Stimulated activated CD4-positive, alpha-beta T cell treated with anti-CD3 and anti-CD28 coated beads, Interleukin-2, amount 100 ng/mL, for 24 hours (primary cell): ENCODE data around the gene AUTS2.
A peak's percentile ranks its signal among the peaks of the same experiment; 100 is the strongest.

Experiments used
- DNase-seq, 2 donors: peaks; one replicate each; pipeline ENCODE4 v3.0.0-alpha.2; 2020

Gene AUTS2

DNA sequence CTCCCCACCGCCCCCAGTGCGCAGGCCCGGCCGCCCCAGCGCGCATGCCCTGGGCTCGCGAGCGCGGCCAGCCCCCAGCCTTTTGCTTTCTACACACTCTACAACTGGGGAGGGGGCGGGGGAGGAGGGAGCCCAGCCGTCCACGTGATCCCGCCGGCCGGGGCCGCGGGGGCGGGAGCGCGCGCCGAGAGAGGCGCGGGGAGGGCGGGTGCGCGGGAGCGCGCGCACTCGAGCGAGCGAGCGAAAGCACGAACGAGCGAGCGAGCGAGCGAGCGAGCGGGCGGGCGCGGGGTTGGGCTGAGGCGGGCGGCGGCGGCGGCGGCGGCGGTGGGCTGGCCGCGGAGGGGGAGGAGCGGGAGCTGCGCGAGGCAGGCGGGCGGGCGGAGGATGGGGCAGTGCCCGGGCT, at the start of gene AUTS2:
Gene AUTS2, plus strand, starts transcription at position 395 of the 406 bp plus-strand sequence. CDS start 1,179 bp downstream, outside the sequence.
- peak; percentile 32 to 56 for DNase-seq

DNA sequence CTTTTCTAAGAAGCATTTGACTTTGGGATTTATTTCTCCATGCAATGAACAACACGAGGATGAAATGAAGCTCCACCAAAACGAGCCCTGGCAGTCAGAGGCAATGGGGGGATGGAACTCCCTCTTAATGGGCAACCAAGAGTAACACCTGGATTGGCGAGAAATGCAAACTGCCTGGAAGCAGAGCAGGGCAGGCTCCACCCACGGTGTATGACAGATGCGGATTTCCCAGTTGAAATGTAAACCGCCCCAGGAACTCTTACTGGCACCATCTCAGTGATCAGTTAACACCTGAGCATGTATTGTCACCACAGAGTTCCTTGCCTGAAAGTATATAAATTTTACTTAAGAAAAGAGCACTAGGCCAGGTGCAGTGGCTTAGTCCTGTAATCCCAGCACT, 47.3 kb upstream of the AUTS2 start:
- DNase-seq, result no peak

DNA sequence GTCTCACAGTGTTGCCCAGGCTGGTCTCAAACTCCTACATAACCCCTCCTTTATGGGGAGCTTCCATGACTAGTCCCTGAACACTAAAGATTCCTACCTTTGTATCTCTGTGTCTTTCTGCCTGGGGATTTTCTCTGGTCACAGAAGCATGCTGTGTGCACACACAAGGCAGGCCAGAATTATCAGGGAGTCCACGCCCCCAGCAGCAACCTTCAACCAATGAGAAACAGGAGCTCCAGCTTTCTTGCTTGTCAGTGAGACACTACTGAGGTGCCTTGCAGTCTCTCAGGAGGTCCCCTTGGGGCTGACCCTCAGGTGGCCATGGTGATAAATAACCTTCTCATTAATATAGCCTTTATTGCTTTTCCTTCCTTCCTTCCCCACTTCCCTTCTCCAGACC, 45.1 kb upstream of the AUTS2 start:
- DNase-seq, result no peak

DNA sequence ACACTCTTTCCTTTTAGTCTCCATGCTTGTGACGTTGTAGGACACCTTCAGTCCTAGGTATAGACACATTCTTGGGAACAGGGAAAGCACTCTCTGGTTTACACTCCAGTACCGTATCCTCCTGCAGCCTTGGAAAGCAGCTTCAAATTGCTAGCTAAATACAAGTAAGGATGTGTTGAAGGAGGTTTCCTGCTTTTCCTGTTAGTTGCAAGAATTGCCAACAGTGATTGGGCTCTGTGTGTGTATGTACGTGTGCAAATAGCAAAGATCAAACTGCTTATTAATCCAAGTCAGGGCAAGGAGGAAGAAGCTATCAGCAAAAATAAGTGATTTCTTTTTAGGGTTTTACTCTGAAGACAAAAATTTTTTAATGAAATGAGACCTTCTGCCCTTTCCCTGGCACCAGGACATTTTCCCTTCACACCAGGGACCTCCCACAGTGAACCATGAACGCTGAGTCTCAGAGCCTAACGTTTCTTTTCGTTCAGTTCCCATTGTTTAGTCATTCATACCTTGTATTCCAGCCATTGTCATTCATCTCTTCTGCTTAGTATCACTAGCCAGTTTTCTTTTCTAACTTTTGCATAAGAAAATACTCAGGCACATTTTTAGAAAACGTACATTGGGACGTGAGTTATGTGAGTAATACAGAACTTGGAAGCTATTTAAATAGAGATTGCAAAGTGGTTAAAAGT, 36.9 kb upstream of the AUTS2 start:
- DNase-seq, result no peak

DNA sequence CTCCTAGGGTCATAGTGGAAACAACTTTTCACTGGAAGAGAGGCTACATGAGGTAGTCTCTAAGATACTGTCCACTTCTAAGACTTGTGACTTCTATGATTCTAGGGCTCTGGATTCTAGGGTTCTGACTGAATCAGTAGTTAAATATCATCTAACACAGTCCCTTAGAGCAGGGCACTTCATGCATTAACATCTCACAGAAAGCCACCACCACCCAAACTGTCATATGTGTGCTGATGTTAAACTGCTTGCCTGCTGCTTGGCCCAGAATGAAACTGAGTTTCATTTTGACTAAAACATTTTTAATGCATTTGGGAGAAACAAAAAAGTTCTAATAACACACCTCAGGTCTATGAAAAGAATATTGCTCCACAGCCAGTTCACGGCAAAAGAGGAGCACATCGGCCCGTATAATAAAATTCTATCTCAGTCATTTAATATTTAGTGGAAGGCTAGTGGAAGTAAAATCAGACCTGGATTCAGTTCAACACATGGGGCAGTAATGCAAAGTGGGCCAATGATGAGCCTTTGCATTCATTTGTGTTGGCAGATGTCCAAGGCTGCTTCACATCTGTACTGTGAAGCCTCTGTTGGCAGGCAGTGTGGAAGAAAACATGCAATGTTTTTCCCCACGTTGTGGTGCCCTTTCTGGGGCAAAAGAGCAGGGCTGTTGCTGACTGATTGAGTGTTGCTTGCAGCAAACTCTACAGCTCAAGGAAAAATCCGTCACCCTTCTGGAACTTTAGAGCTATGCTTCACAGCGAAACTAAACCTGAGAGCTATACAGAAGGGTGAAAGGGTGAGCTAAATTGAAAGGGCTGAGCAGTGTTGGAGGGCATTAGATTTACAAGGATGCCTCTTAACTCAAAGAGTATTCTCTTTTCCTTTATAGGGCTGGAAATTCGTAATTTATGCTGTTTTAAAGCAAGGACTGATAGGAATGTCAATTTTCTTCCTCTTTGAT, 33.5 kb upstream of the AUTS2 start:
- DNase-seq, result no peak

DNA sequence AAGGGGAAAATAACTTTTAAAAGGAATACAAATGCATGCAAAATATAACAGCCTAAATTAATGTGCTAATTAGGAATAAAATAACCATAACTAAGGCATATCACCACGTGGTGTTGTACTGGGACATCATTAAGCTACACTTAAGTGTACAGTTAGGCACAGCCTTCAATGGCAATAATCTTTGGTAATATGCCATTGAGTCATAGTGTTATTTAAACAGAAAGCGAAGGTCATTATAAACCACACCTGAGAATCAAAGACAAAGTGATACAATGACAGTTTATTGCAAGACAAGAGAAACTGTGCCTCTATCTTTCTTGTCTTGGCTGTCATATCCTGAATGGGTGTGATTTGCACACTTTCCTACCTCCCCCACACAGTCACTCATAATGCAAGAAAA, 30.5 kb upstream of the AUTS2 start:
- no peak for DNase-seq

DNA sequence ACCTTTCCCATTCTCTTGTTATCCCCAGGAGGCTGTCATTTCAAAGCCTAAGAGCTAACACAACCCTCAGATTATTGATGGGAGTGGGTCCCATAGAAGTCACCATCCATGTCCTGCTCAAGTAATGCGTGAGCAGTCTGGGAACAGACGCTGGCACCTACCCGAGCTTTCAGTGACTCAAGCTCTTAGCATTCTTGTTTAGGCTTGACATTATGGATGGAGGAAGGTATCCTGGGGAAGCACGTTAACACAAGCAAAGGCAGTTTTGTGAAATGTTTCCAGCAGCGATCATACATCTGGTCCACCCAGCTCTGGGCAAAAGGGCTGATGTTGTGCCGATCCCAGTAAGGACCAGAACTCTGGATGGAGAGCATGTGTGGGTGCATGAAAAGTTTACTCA, 30.0 kb upstream of the AUTS2 start:
- DNase-seq, result no peak

DNA sequence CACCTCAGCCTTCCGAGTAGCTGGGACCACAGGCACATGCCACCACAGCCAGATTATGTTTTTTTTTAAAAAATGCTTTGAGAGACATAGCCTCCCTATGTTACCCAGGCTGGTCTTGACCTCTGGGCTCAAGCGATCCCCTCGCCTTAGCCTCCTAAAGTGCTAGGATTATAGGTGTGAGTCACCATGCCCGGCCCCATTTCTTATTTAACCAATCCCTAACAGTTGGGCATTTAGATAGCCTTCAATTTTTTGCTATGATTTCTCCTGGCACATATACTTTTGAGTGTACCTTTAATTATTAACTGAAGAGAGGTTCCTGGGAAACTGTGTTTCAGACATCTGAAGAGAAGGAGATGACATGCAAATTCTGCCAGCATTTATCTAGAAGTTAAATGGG, 22.6 kb upstream of the AUTS2 start:
- DNase-seq, result no peak

DNA sequence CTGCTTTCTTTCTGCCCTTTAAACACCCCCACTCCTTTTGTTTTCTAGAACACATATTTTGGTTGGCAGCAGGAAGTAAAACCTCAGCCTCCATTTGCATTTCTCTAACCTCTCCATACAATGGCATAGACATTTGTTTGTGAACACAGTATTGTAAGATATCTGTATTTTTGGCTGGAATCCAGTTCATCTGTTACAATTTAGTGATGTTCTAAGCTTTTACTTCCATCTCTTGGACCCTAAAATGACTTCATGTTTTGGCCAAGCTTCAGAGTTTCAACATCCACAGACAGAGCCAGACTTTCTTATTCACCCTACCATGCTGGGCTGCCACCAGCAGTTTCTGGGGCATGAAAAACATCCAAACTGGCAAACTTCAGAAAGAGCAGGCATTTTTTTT, 21.1 kb upstream of the AUTS2 start:
- DNase-seq, result no peak

DNA sequence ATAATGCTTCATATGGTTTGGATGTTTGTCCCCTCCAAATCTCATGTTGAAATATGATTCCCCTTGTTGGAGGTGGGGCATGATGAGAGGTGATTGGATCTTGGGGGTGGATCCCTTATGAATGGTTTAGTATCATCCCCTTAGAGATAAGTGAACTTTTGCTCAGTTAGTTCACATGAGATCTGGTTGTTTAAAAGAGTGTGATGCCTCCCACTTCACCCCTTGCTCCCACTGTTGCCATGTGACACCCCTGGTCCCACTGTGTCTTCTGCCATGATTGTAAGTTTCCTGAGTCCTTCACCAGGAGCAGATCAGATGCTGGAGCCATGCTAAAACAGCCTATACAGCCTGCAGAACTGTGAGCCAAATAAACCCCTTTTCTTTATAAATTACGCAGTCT, 13.1 kb upstream of the AUTS2 start:
- DNase-seq, result no peak

DNA sequence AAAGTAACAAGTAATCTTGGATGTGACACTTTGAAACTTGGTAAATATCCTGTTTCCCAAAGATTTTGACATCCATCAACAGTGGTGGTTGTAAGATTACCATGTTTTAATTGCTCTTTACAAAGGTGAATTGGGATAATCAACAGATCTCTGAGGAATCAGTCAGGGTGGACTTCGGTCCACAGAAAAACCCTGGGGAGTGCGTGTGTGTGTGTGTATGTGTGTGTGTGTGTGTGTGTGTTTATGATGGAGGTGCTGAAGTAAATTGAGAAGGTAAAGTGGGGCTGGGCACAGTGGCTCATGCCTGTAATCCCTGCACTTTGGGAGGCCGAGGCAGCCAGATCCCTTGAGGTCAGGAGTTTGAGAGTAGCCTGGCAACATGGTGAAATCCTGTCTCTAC, 12.0 kb upstream of the AUTS2 start:
- no peak for DNase-seq

DNA sequence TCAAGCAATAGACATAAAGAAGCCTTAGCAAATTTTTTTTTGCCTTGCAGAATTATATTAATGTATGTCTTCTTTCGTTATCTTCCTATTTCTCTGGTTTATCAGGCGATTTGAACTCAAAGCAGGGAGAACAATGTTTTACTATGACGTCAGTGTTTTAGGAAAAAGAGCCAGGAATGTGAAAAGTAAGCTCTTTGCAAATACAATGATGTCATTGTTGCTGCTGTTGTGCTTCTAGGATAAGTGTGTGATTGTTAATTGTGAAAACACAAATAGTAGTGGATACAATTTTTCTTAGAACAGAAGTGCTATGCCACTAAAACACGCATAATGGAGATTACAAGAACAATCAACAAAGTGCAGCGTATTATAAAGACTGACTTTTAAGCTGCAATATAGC, 9.5 kb upstream of the AUTS2 start:
- DNase-seq, result no peak

DNA sequence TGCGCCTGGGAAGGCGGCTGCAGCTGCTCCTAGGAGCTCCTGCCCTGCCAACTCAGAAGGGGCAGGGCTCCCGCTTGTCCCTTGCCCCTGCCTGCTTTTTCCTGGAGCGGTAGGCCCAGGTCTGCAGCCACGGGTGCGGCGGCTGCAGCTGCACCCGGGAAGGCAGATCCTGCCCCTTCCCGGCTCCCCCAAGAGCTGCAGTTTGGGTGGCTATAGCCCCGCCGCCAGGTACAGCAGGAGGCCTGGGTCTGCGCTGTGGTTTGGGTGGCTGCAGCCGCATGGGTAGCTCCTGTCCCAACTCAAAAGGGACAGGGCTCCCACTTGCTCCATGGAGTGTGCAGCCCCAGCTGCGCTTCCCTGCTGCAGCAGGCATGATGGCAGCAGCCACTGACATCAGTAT, 6.5 kb upstream of the AUTS2 start:
- DNase-seq, result no peak

DNA sequence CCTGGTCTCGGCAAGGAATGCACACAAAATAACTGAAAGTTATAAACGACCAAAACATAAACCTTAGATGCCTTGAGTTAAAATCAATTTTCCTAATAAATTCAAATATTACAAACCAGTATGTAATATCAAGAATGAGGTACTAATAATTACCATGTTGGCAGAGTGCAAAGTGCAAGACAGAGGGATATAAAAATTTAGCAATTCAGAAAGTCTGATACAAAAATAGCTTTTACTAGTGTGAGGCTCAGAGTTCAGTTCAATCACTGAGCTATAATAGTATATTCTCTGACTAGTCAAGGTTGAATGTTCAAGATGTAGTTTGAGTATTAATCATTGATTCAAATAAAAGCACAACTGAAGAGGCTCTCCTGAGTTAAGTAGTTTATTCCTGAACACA, 4.8 kb upstream of the AUTS2 start:
- DNase-seq, result no peak

DNA sequence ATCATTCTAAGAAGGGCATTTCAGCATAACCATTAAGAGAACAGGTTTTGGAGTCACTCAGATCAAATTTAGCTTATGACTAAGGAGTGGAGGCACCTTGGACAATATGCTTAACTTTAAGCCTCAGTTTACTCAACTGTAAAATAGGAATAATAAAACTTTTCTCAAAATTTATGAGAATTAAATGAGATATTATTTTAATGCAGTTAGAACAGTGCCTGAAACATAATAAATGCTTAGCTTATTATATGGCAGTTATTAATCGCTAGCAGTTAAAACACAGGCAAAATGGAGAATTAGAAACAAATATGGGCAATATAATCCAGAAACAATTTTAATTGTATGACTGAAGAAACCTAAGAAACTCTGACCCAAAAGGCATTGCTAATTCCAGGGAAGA, 2.9 kb upstream of the AUTS2 start:
- no peak for DNase-seq

DNA sequence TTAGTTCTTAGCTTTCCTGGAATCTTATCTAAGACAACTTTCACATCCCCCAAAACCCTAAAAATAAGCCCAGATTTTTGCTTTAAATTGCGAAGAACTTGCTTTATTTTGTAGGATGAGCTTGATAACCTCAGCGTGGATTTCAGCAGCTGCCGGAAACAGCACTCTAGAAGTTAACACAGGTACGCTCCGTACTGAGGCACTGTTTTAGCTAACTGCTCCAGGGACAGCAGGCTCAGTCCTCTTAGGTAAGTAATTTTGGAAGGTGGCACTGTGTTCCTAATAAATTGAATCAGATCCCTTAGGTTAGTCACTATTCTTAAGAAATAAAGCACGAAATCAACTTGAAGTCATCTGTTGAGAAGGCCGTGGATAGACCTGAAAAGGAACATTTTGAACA, 2.2 kb upstream of the AUTS2 start:
- DNase-seq, result no peak

DNA sequence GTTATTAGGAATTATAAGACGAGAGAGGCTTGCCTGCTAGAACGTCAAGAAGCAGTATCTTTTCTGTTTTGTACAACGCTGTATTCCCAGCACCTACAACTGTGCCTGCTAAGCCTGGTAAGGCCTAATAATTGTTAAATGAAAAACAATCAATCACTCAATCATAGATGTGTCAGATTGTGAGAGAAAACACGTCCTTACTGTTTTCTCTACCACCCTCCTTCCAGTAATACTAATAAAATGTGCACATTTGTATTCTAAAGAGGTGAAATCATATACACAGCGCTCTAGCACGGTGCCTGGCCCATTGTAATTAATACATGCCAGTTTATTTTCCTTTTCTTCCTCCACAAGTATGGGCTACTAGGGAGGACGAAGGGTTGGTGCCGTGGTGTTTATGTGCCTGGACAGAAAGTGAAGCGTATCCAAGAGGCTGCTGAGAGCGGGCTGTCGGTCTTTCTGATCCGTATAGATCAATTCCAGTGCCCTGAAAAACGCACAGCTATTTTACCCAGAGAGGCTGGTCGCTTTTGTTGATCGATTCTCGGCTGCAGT, 1.5 kb upstream of the AUTS2 start:
- no peak for DNase-seq

DNA sequence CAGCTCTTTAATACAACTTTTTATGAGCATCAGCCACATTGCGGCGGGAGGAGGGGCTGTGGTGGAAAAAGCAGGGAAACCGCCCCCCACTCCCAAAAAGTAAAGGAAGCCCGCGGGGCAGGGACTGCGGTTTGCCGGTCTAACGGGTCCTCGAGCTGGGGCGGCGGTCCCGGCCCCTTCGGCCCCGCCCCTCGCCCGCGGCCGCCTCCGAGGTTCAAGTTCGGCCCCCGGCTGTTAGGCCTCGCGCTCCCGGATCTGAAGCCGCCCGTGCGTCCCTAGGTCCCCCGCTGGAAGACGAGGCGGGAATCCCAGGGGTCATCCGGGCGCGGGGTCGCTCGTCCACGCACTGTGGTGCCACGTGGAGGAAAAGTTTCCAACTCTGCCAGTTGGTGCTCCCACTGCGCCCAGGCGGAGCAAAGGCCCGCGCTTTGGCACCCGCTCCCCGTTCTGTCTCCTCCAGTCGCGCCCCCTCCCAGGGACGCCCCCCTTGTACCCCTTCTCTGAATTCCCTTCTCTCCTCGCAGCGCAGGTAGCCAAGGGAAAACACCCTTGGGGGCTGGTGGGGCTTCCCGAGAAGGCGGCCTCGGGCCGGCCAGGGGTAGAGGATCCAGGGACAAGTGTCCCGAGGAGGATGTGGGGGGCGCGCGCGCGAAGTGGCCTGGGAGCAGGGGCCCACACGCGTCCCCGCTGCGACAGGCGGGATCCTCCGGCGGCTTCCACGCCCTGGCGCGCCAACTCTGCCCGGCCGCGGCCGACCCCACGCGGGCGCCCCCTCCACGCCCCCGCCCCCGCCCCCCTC, 798 bp upstream of the AUTS2 start:
- DNase-seq, result no peak

DNA sequence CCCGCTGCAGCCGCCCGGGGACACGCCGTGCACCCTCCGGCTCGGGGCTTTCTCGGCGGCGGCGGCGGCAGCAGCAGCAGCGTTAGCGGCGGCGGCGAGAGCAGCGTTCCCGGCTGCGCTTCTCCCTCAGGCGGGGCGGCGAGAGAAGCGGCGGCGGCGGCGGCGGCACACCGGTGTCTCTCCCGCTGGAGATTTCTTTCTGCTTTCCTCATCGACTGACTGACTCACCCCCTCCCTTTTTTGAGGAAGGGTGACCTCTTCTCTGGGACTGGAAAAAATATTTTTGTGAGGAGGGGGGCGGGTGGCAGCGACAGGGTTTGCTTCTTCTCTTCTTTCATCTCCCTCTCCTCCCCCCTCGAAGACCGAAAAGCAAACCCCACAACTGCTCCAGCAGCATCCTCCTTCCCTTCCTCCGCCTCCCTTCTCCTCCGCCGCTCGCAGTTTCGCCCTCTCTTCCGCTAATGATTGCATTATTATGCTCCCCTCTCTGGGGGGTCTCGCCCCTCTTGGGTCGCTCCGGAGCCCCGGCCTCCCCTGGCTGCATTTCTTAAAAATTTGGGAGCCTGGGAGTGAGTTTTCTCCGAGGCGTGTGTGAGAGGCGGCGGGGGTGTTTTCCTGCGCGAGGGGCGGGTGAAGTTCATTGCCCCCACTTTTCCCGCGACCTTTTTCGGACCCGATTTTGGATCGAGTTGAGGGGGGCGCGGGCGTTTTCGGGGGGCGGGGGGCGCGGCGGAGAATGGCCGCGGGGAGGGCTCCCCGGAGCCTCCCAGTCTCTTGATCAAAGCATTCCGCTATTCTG, 411 bp downstream of the AUTS2 start:
- DNase-seq, result no peak

DNA sequence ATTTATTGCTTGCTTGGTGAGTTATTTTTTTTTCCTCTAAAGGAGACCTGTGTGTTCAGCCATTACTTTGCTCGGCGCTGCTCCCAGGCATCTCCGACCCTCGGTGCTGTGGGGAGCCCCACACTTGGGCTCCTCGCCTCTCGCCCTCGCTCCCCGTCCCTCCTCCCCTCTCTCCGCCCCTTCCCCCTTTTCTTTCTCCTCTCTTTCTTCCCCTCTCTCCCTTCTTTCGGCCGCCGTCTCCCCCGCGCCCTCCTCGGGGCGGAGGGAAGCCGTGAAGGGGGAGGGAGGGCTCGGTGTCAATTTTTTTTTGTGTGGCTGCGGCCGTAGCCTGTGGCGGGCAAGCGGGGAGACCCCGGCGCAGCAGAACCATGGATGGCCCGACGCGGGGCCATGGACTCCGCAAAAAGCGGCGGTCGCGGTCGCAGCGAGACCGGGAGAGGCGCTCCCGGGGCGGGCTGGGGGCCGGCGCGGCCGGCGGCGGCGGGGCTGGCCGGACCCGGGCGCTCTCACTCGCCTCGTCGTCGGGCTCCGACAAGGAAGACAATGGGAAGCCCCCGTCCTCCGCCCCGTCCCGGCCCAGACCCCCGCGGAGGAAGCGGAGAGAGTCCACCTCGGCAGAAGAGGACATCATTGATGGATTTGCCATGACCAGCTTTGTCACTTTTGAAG, 1.1 kb downstream of the AUTS2 start:
- no peak for DNase-seq

DNA sequence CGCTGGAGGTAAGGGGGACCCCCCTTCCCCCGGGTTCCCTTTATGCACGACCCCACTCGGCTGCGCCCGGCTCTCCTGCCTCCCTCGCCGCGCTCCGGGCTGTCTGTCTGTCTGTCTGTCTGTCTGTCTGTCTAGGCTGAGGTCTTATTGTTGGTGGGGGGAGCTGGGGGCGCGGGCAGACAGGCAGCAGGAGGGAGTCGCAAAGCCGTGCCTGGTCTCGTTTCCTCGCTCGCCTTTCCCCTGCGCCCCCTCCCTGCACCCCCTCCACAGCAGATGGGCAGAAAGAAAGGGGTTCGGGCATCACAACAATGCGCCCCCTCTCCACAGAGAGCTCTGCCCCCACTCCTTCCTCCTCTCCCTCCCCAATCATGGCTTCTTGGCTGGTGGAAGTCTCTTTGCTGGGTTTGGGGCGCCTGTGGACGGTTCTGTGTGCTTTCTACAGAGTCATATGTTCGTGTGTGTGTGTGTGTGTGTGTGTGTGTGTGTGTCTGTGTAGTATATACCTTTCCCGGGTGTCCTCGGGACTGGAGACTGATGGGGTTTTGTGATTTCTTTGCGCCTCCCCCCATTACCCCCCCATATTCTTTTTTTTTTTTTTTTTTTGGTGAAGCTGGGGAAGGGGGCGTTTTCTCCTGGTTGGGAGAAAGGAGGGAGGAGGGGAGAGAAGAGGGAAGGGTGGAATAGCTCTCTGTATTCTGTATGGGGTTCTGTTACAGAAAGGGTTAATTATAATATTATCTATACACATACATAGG, 1.9 kb downstream of the AUTS2 start:
- no peak for DNase-seq
